ENCODE measurements around the gene SMIM5. TPM values are rescaled to one million over a fixed set of nuclear protein-coding genes. Genes with fewer than 3 reads are reported as not detected.
"Not testable (repeated sequence)": the region's sequence is repeated elsewhere in the genome, so short reads cannot be mapped to it uniquely, and the experiment has no call there.

SMIM5 gene
- total RNA-seq, 4 donors from 2014 or later: 0.22 TPM; not detected in 3

DNA sequence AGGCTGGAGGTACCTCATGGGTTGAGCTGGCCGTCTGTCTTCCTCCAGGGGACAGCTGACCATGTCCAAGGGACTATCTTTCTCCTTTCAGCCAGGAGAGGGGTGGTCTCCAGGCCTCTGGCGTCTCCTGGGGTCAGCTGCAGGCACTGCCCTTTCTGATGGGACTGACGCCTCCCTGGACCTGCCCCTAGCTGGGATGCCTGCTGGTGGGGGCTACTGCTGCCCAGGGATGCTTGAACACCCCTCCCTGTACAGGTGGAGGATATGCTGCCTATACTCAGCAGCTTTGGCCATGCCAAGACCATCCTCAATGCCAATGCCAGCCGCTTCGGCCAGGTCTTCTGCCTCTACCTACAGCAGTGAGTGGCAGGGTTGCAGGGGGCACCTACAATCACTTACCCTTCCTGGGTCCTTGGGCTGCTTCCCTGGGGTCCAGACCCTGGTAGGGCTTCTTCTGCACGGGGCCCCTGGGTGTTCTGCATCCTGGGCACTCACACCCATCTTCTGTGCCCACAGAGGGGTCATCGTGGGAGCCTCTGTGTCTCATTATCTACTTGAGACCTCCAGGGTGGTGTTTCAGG is 41.4 kb upstream of the SMIM5 start:
- DNase-seq: no peak
- peaks cover 0 to 3% of the 10 kb centered on the region in 2 donors for H3K4me1 ChIP-seq
- no peak for TF ChIP-seq POLR2A (IDR thresholded peaks at IDR 0.05)
- TF ChIP-seq, protein P1, sequence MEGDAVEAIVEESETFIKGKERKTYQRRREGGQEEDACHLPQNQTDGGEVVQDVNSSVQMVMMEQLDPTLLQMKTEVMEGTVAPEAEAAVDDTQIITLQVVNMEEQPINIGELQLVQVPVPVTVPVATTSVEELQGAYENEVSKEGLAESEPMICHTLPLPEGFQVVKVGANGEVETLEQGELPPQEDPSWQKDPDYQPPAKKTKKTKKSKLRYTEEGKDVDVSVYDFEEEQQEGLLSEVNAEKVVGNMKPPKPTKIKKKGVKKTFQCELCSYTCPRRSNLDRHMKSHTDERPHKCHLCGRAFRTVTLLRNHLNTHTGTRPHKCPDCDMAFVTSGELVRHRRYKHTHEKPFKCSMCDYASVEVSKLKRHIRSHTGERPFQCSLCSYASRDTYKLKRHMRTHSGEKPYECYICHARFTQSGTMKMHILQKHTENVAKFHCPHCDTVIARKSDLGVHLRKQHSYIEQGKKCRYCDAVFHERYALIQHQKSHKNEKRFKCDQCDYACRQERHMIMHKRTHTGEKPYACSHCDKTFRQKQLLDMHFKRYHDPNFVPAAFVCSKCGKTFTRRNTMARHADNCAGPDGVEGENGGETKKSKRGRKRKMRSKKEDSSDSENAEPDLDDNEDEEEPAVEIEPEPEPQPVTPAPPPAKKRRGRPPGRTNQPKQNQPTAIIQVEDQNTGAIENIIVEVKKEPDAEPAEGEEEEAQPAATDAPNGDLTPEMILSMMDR (IDR thresholded peaks at IDR 0.05 in 4 of 5, conservative IDR thresholded peaks at IDR 0.05 in 1 of 5): no peak
- no peak overlapping the region for H3K27ac ChIP-seq
- no peaks in the 10 kb centered on the region for H3K9me3 ChIP-seq
- intact Hi-C loops (cut with DNase I; ENCODE audit: low total_unique reads) (no loop called here), in situ Hi-C loops (cut with MboI; ENCODE audit: low sequenced_read_pairs in 4 of 4) (loop anchor here in 1 of 4 donors (25.0 kb wide), 1 partner anchor 155 kb away; no protein-coding TSS in a partner anchor)
- no peak for ATAC-seq
- no peak overlapping the region for H3K4me3 ChIP-seq
- no peaks in the 10 kb centered on the region for H3K36me3 ChIP-seq
- peaks cover 15 to 17% (median 16%) of the 10 kb centered on the region in 3 donors for H3K27me3 ChIP-seq

DNA sequence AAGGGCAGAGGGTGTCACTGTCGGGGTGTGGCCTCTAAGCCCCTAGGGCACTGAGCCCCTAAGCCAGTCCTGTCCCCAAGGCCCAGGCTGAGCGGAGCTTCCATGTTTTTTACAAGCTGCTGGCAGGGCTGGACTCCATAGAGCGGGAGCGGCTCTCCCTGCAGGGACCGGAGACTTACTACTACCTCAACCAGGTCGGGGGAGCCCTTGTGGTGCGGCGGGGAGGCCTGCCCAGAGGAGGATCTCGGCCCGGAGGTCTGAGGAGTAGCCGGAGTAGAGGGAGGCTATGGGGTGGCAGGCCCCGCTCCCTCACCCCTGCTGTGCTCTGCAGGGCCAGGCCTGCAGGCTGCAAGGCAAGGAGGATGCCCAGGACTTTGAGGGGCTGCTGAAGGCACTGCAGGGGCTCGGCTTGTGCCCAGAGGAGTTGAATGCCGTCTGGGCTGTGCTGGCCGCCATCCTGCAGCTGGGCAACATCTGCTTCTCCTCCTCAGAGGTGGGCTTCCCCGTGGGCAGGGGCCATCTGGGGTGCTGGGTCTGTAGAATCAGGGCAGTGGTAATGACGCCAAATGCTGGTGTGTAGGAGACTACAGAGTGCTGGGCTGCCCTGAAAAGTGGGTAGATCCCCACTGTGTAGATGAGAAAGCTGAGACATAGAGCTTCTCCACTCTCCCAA is 40.8 kb upstream of the SMIM5 start:
- in situ Hi-C loops (cut with MboI; ENCODE audit: low sequenced_read_pairs in 4 of 4): loop anchor here in 1 of 4 donors (25.0 kb wide), 1 partner anchor 155 kb away; no protein-coding TSS in a partner anchor
- Histone ChIP-seq H3K4me3 (no peak overlapping the region), H3K27ac (no peak overlapping the region), H3K36me3 (no peaks in the 10 kb centered on the region), H3K9me3 (no peaks in the 10 kb centered on the region), H3K27me3 (peaks cover 9 to 11% (median 10%) of the 10 kb centered on the region in 3 donors), H3K4me1 (peaks cover 0 to 2% of the 10 kb centered on the region in 2 donors)
- ATAC-seq (no peak), DNase-seq (no peak)
- intact Hi-C loops (cut with DNase I; ENCODE audit: low total_unique reads): no loop called here
- no peak for TF ChIP-seq POLR2A (IDR thresholded peaks at IDR 0.05)
- TF ChIP-seq, protein P1 (IDR thresholded peaks at IDR 0.05 in 4 of 5, conservative IDR thresholded peaks at IDR 0.05 in 1 of 5): no peak

DNA sequence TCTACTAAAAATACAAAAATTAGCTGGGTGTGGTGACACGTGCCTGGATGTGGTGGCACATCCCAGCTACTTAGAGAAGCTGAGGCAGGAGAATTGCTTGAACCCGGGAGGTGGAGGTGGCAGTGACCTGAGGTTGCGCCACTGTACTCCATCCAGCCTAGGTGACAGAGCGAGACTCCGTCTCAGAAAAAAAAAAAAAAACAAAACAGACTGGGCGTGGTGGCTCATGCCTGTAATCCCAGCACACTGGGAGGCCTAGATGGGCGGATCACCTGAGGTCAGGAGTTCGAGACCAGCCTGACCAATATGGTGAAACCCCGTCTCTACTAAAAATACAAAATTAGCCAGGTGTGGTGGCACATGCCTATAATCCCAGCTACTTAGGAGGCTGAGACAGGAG is 39.8 kb upstream of the SMIM5 start:
- H3K27me3 ChIP-seq; H3K36me3 ChIP-seq; H3K9me3 ChIP-seq; intact Hi-C loops (cut with DNase I; ENCODE audit: low total_unique reads); H3K4me3 ChIP-seq; H3K27ac ChIP-seq; DNase-seq; H3K4me1 ChIP-seq; ATAC-seq: not testable (repeated sequence)
- in situ Hi-C loops (cut with MboI; ENCODE audit: low sequenced_read_pairs in 4 of 4): loop anchor here in 1 of 4 donors (25.0 kb wide), 1 partner anchor 156 kb away; no protein-coding TSS in a partner anchor

DNA sequence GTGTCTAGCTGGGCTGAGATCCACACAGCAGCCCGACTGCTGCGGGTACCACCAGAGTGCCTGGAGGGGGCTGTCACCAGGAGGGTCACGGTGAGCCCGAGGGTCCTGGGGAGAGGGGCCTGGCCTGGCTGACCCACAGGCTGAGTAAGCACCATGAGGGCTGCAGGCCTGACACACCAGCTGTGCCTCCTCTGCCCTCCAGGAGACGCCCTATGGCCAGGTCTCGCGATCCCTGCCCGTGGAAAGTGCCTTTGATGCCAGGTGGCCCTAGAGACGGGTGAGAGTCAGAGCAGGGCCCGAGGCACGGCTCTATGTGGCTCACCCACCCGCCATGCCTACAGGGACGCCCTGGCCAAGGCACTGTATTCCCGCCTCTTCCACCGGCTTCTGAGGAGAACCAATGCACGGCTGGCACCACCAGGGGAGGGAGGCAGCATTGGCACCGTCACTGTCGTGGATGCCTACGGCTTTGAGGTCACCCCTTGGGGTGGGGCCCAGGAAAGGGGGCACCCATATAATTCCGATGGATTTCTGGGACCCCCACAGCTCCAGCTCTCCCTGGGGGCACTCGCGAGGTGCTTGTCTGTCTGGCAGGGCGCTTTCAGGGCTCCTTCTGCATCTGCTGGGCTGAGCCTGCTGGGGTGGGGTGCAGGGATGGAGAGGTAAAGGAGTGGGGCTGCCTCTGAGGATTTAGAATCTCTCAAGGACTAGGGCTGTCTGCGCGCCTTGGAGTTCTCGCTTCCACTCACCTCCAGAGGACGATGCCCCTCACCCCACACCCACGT is 38.5 kb upstream of the SMIM5 start:
- TF ChIP-seq, protein P1 (IDR thresholded peaks at IDR 0.05 in 4 of 5, conservative IDR thresholded peaks at IDR 0.05 in 1 of 5): no peak
- TF ChIP-seq POLR2A (IDR thresholded peaks at IDR 0.05): no peak
- no peak overlapping the region for H3K27ac ChIP-seq
- no peak for ATAC-seq
- intact Hi-C loops (cut with DNase I; ENCODE audit: low total_unique reads): no loop called here
- H3K4me1 ChIP-seq: no peaks in the 10 kb centered on the region
- H3K9me3 ChIP-seq: no peaks in the 10 kb centered on the region
- H3K4me3 ChIP-seq: no peak overlapping the region
- in situ Hi-C loops (cut with MboI; ENCODE audit: low sequenced_read_pairs in 4 of 4): loop anchor here in 1 of 4 donors (25.0 kb wide), 1 partner anchor 157 kb away; no protein-coding TSS in a partner anchor
- no peaks in the 10 kb centered on the region for H3K27me3 ChIP-seq
- DNase-seq: no peak
- H3K36me3 ChIP-seq: no peaks in the 10 kb centered on the region

Measured in gastrocnemius medialis (tissue), 4 donors.